Esophagus squamous epithelium (tissue), 4 donors: ENCODE results near the gene STARD5.

ENCODE experiments used
- CTCF ChIP-seq, 6 experiments: fragments of 450-650 bp in 4 of 6; fragments of 200-600 bp in 2 of 6; sonication (generic) in 2 of 6; IDR thresholded peaks; one replicate each; pipeline ENCODE4 v1.5.1; 2016 to 2019; ENCODE audit warnings: antibody characterized with exemption in 6 of 6, mild to moderate bottlenecking in 4 of 6, moderate library complexity in 4 of 6
- POLR2A ChIP-seq, 4 donors: fragments of 450-650 bp; IDR thresholded peaks; one replicate each; pipeline ENCODE4 v1.6.1; 2017; ENCODE audit warnings: antibody characterized with exemption in 4 of 4, mild to moderate bottlenecking in 4 of 4, moderate library complexity in 3 of 4

GRCh38 chr15:81304226-81304625, 19.7 kb downstream of the STARD5 start:
- TF ChIP-seq CTCF (IDR thresholded peaks at IDR 0.05): no peak
- no peak for TF ChIP-seq POLR2A (IDR thresholded peaks at IDR 0.05)
